Measurements from ENCODE around the gene LDLRAD3.

GRCh38 chr11:36271794-36272407 is 328.0 kb downstream of the LDLRAD3 start:
- no peak for TF ChIP-seq CTCF (IDR thresholded peaks at IDR 0.05)
- TF ChIP-seq POLR2A (IDR thresholded peaks at IDR 0.05): no peak

All from suprapubic skin (tissue), 3 donors.